ENCODE results near the gene AFF1. TPM values are rescaled to one million over a fixed set of nuclear protein-coding genes. Genes with fewer than 3 reads are reported as not detected.
"Not testable (repeated sequence)": the region's sequence is repeated elsewhere in the genome, so short reads cannot be mapped to it uniquely, and the experiment has no call there.

AFF1 gene
- total and polyA plus RNA-seq, 2 donors (not counting 1 experiment from before 2014, with no cell fraction given): 15.5 to 21.1 TPM

GRCh38 chr4:86994686-86995085, 59.9 kb downstream of the AFF1 start:
- Histone ChIP-seq H3K4me1 (ENCODE audit: control insufficient read depth, extremely low read depth, insufficient read depth, low read length) (no peaks in the 10 kb centered on the region), H3K79me2 (ENCODE audit: control insufficient read depth, insufficient read depth, low read length) (no peaks in the 10 kb centered on the region), H3K27ac (ENCODE audit: insufficient read depth, low read length) (no peak overlapping the region), H3K9me3 (ENCODE audit: control insufficient read depth, insufficient read depth, low read depth, low read length) (no peaks in the 10 kb centered on the region), H4K20me1 (ENCODE audit: control insufficient read depth, extremely low read depth, insufficient read depth, low read length) (no peaks in the 10 kb centered on the region), H3K9ac (ENCODE audit: insufficient read depth, low read length) (no peak overlapping the region), H3K4me3 (replicated peaks in 1 of 4; ENCODE audit: control extremely low read depth in 1 of 4, insufficient read depth in 1 of 4, low read depth in 3 of 4, low read length in 4 of 4) (no peak overlapping the region), H3K27me3 (ENCODE audit: control insufficient read depth, insufficient read depth, low read length) (no peaks in the 10 kb centered on the region), H3K4me2 (ENCODE audit: extremely low read depth, insufficient read depth, low read length) (no peak overlapping the region), H2AFZ (ENCODE audit: low read length) (no peak overlapping the region), H3K36me3 (ENCODE audit: control insufficient read depth, insufficient read depth, low read length) (no peaks in the 10 kb centered on the region)
- DNase-seq (ENCODE audit: low read depth in 2 of 2): no peak
- TF ChIP-seq CTCF (conservative IDR thresholded peaks at IDR 0.05 in 1 of 2, IDR thresholded peaks at IDR 0.05 in 1 of 2; ENCODE audit: low read depth in 1 of 2, low read length in 2 of 2): no peak
- TF ChIP-seq EZH2 (IDR thresholded peaks at IDR 0.05; ENCODE audit: low read length, missing control alignments): no peak

GRCh38 chr4:86996510-86996909, 61.7 kb downstream of the AFF1 start:
- H3K9me3 ChIP-seq (ENCODE audit: control insufficient read depth, insufficient read depth, low read depth, low read length); H3K36me3 ChIP-seq (ENCODE audit: control insufficient read depth, insufficient read depth, low read length); H3K4me2 ChIP-seq (ENCODE audit: extremely low read depth, insufficient read depth, low read length); H3K4me1 ChIP-seq (ENCODE audit: control insufficient read depth, extremely low read depth, insufficient read depth, low read length); H3K27ac ChIP-seq (ENCODE audit: insufficient read depth, low read length); H4K20me1 ChIP-seq (ENCODE audit: control insufficient read depth, extremely low read depth, insufficient read depth, low read length); DNase-seq (ENCODE audit: low read depth in 2 of 2); H3K79me2 ChIP-seq (ENCODE audit: control insufficient read depth, insufficient read depth, low read length); H3K9ac ChIP-seq (ENCODE audit: insufficient read depth, low read length); H3K4me3 ChIP-seq (replicated peaks in 1 of 4; ENCODE audit: control extremely low read depth in 1 of 4, insufficient read depth in 1 of 4, low read depth in 3 of 4, low read length in 4 of 4); H2AFZ ChIP-seq (ENCODE audit: low read length); H3K27me3 ChIP-seq (ENCODE audit: control insufficient read depth, insufficient read depth, low read length): not testable (repeated sequence)

- Histone ChIP-seq H4K20me1 (ENCODE audit: control insufficient read depth, extremely low read depth, insufficient read depth, low read length) (no peaks in the 10 kb centered on the region), H3K4me3 (replicated peaks in 1 of 4; ENCODE audit: control extremely low read depth in 1 of 4, insufficient read depth in 1 of 4, low read depth in 3 of 4, low read length in 4 of 4) (no peak overlapping the region), H3K4me1 (ENCODE audit: control insufficient read depth, extremely low read depth, insufficient read depth, low read length) (peaks cover 3% of the 10 kb centered on the region), H3K4me2 (ENCODE audit: extremely low read depth, insufficient read depth, low read length) (no peak overlapping the region), H3K9me3 (ENCODE audit: control insufficient read depth, insufficient read depth, low read depth, low read length) (no peaks in the 10 kb centered on the region), H3K36me3 (ENCODE audit: control insufficient read depth, insufficient read depth, low read length) (no peaks in the 10 kb centered on the region), H3K79me2 (ENCODE audit: control insufficient read depth, insufficient read depth, low read length) (no peaks in the 10 kb centered on the region), H3K27ac (ENCODE audit: insufficient read depth, low read length) (no peak overlapping the region), H2AFZ (ENCODE audit: low read length) (no peak overlapping the region), H3K9ac (ENCODE audit: insufficient read depth, low read length) (no peak overlapping the region), H3K27me3 (ENCODE audit: control insufficient read depth, insufficient read depth, low read length) (no peaks in the 10 kb centered on the region)
- no peak for DNase-seq (ENCODE audit: low read depth in 2 of 2)
- no peak for TF ChIP-seq CTCF (conservative IDR thresholded peaks at IDR 0.05 in 1 of 2, IDR thresholded peaks at IDR 0.05 in 1 of 2; ENCODE audit: low read depth in 1 of 2, low read length in 2 of 2)
- TF ChIP-seq EZH2 (IDR thresholded peaks at IDR 0.05; ENCODE audit: low read length, missing control alignments): no peak
Measured at GRCh38 chr4:86999136-86999643, 64.4 kb downstream of the AFF1 start.
